DMS79 treated with DMSO at 0.1 percent for 48 hours (cell line): ENCODE measurements around the gene HHAT.

Experiments
- DNase-seq: peaks from one replicate; lab custom pipeline; 2025; lab: John Stamatoyannopoulos, UW

Gene HHAT

DNA sequence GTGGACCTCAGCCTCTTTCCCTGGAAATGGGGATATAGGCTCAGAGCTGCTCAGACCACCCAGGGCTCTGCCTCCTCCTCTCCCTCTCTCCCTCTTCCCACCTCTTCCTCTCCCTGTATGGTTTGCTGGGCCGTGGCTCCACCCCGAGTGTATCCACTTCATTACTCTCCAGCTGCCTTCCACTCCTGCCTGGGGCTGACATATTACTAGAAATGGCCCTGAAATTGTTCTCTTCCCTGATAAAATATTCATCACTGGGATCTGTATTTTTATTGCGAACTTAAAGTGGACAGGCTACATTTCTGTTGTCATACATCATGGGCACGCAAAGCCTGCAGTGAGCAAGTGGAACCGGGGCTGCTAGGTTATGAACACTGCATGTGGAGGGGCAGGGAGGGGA, 225.0 kb downstream of the HHAT start:
- no peak for DNase-seq

DNA sequence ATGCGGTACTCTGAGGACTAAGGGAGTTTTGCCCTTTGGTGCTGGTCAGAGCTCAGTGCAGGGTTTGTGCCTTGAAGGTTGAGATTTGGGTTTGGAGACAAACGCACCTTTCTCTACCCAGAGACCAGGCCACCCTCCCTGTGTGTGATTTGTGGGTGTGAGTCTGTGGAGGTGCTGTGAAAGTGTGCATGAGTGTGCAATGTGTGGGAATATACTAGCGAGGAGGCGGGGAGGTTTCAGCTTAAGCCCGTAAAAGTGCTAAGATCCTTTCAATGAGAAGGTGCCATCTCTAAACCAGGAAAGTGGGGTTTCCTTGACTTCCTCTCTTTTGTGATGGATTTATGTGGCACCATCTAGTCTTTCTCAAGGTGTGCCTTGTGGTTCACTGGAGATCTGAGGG, 225.7 kb downstream of the HHAT start:
- no peak for DNase-seq

- DNase-seq, result no peak
Observed at GRCh38 chr1:210556475-210556874, 227.8 kb downstream of the HHAT start.

GRCh38 chr1:210557426-210558077, 228.8 kb downstream of the HHAT start:
- DNase-seq, result no peak

- DNase-seq, result peak; percentile 78
Observed at GRCh38 chr1:210558302-210558701, 229.6 kb downstream of the HHAT start.

DNA sequence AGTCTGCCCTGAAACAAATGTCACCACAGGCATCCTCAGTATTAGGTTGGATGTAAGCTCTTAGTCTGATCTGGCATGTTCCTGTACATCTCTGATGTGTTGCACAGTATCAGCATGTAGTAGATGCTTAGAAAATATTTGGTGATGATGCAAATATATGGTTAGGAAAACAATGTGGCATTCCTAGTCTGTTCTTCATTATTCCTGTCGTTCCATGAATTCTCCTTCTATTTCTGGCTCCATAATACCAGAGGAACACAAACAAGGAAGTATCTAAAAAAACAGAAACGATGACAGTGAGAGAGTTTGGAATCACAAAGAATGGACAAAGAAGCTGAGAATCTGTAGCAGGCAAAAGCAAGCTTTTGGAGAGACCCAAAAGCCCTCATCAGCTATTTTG, 236.6 kb downstream of the HHAT start:
- no peak for DNase-seq

DNA sequence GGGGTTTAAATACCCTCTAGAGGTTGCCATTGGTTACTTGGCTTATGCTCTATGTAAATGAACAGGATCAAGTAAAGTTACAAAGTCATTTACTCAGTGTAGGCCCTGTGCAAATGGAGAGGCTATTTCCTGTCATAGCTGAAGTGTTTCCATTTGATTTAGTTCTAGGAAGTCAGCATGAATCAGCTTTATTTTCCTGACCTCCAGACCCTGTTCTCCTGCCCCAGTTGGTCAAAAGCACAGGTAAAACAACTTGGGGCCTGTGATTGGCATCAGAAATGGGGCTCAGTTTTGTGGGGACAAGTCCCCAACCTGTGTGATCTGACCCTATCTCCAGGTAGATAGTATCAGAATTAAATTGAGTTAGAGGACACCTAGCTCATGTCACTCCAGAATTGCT, 239.9 kb downstream of the HHAT start:
- DNase-seq, result peak; percentile 24

GRCh38 chr1:210570116-210570515, 241.4 kb downstream of the HHAT start:
- DNase-seq, result no peak

DNA sequence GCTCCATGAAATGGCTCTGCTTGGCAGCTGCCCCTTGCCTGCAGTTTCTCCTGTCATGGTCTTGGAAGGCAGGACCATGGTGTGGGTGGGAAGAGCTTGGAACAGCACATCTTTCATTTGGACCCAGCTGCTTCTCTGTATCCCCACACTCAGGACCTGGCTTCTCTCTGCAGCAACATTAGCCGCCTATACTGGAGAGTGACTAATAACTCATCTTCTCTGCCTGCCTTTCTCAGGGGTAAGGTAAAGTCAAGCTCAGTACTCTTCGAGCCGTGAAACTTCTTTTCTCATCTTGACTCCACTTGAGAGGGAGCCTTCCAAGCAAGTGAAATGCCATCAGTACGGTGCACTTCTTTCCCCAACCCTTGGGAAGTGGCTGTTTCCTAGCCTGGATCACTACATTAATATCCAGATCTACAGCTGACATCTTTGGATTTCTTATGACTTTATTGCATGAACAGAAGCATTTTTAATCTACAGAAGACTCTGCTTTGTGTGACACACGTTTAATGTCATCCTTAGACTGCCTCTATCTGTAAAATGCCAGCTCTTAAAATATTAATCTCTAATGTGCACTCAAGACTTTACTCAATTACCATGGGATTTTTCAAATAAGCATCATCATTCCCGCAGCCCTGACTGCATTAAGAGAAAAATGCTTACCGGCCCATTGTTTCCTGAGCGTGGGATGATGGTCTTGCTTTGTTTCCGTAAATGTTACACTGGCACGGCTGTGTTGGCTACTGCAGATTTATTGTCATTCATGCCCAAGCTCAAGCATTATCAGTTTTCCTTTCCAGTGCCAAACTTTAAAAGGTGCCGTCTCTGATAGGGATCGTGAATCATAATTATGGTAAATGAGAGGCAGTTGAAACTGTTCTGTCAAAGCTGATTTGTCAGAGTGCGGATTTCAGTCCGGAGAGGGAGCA, 242.9 kb downstream of the HHAT start:
- DNase-seq, result no peak

- no peak for DNase-seq
Observed at GRCh38 chr1:210573141-210573540, 244.4 kb downstream of the HHAT start.

- DNase-seq, result no peak
Observed at GRCh38 chr1:210582205-210582970, 253.7 kb downstream of the HHAT start.

- DNase-seq, result peak; percentile 95
Observed at GRCh38 chr1:210584439-210585113, 255.9 kb downstream of the HHAT start.

DNA sequence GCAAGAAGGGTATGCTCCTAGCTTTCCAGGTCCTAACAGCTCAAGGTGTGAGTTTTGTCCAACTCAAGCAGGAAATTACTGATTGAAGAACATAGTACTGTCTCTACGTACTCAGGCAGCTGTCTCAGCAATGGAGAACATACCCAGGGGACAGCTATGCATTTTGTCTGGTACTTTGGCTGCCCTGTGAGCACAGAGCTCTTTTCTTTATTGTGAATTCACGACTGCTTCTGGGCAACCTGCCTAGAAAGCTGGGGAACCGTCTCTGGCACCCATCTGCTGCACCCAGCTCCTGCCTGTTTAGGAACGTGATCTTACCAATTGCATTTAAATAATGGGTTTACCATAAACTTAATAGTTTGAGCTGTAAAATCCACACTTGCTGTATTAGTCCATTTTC, 258.1 kb downstream of the HHAT start:
- DNase-seq, result peak; percentile 20

- peak; percentile 13 for DNase-seq
Observed at GRCh38 chr1:210587566-210587965, 258.9 kb downstream of the HHAT start.

DNA sequence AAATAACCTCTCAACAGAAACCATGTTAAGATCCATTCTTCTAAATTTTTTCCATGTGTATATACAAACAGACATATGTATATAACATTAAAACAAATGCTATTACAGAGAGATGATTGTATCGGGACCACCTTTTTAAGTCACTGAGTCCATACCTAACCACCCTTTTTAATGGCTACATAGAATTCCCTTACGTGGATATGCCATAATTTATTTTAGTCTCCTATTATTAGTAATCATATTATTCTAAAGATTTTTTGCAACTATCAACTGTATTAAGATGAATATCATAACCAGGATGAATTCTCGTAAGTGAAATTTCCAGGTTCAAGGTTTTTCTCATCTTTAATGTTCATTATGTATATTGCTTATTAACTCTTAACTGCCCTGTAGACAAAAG, 259.7 kb downstream of the HHAT start:
- no peak for DNase-seq

DNA sequence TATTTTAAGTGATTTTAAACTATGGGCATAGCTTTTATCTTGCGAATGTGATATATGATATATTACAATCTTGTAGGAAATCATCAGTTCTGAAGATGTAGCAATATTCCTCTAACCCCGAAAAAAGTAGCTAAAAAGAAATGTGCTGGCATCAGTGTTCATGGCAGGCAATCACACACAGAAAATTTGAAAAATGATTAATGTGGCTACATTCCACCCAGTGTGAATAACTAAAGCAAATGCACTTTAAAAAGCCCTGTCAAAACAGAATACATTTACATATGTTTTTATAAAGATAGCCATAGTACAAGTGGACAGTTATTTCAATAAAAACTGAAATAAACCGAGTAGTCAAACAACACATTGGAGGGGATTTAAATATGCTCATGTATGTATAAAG, 260.2 kb downstream of the HHAT start:
- no peak for DNase-seq

DNA sequence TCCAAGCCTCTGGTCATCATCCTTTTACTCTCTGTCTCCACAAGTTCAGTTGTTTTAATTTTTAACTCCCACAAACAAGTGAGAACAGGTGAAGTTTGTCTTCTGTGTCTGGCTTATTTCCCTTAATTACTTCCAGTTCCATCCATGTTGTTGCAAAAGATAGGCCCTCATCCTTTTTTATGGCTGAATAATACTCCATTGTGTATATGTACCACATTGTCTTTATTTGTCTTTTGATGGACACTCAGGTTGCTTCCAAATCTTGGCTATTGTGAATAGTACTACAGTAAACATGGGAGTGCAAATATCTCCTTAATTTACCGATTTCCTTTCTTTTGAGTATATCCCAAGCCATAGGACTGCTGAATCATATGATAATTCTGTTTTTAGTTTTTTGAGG, 262.5 kb downstream of the HHAT start:
- no peak for DNase-seq

- no peak for DNase-seq
Observed at GRCh38 chr1:210594605-210595004, 265.9 kb downstream of the HHAT start.

GRCh38 chr1:210596641-210597040, 267.9 kb downstream of the HHAT start:
- no peak for DNase-seq

GRCh38 chr1:210597555-210598134, 268.9 kb downstream of the HHAT start:
- DNase-seq, result no peak

DNA sequence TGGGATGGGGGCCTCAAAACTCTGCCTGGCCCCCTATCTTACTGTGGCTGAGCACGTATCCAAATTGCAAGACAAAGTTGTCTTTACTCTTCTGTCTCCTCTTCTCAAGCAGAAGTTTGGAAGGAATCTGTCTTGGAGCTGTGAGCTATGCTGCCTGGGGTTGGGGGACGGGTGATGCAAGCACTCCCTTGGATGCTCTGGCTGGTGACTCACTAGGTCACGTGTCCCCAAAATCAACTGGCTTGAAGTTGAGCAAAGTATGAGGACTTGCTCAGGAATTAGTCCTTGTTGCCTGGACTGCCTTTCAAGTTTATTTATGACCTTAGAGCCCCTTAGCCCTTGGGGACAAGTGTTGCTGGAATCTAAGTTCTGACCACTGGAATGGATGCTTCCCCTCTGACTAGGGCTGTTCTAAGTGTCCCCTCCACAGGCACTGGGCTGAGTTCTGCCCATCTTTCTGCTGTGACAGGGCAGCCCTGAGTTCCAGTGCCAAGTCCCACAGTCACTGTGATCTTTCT, 269.5 kb downstream of the HHAT start:
- DNase-seq, result no peak
